H9 (cell line): ENCODE results near the gene IMMP1L. TPM values are rescaled to one million over a fixed set of nuclear protein-coding genes. Genes with fewer than 3 reads are reported as not detected.

Experiments
- DNase-seq: peaks from one replicate; pipeline ENCODE4 v3.0.0-alpha.2; 2017
- H2AFZ ChIP-seq: one replicate; pipeline ENCODE4 v1.6.1; 2013; ENCODE audit warnings: mild to moderate bottlenecking, low read length, control low read depth, moderate library complexity
- H2AK5ac ChIP-seq: 2 replicates; pipeline ENCODE4 v1.6.1; 2013; ENCODE audit warnings: low read length, control low read depth, mixed read lengths; ENCODE audit not compliant: insufficient read length
- H2BK120ac ChIP-seq: one replicate; pipeline ENCODE4 v1.6.1; 2013; ENCODE audit warnings: low read depth, mild to moderate bottlenecking, low read length, control low read depth, inconsistent platforms; ENCODE audit not compliant: poor library complexity, severe bottlenecking
- H2BK12ac ChIP-seq: 2 replicates; pipeline ENCODE4 v1.6.1; 2013; ENCODE audit warnings: low read length, control low read depth, mixed read lengths, low read depth; ENCODE audit not compliant: insufficient read length
- H2BK15ac ChIP-seq: 2 replicates; pipeline ENCODE4 v1.6.1; 2013; ENCODE audit warnings: low read depth, low read length, control low read depth
- H2BK20ac ChIP-seq: one replicate; pipeline ENCODE4 v1.6.1; 2013; ENCODE audit warnings: low read depth, mild to moderate bottlenecking, low read length, control low read depth, inconsistent platforms; ENCODE audit not compliant: poor library complexity, severe bottlenecking
- H2BK5ac ChIP-seq: 2 replicates; pipeline ENCODE4 v1.6.1; 2013; ENCODE audit warnings: low read length, control low read depth, mixed read lengths; ENCODE audit not compliant: insufficient read length
- H3K14ac ChIP-seq: 2 replicates; pipeline ENCODE4 v1.6.1; 2013; ENCODE audit warnings: low read length, control low read depth; ENCODE audit not compliant: insufficient read depth
- H3K18ac ChIP-seq: 2 replicates; pipeline ENCODE4 v1.6.1; 2013; ENCODE audit warnings: low read depth, mild to moderate bottlenecking, mixed read lengths, low read length, control low read depth; ENCODE audit not compliant: insufficient read length
- H3K23ac ChIP-seq: 2 replicates; pipeline ENCODE4 v1.6.1; 2013; ENCODE audit warnings: low read length, control low read depth, mixed read lengths, low read depth; ENCODE audit not compliant: insufficient read length
- H3K23me2 ChIP-seq: 2 replicates; pipeline ENCODE4 v1.6.1; 2013; ENCODE audit warnings: low read depth, mild to moderate bottlenecking, mixed read lengths, low read length, control low read depth; ENCODE audit not compliant: insufficient read length, poor library complexity, severe bottlenecking
- H3K27ac ChIP-seq: 2 replicates; pipeline ENCODE4 v1.5.1; 2013; ENCODE audit warnings: low read length, control low read depth, mixed read lengths, low read depth; ENCODE audit not compliant: insufficient read length
- H3K27me3 ChIP-seq: 2 replicates; pipeline ENCODE4 v1.6.1; 2013; ENCODE audit warnings: low read length, control low read depth, inconsistent platforms; ENCODE audit not compliant: insufficient read depth
- H3K4ac ChIP-seq: 2 replicates; pipeline ENCODE4 v1.6.1; 2013; ENCODE audit warnings: low read depth, mild to moderate bottlenecking, control low read depth, inconsistent platforms, low read length, moderate library complexity
- H3K4me1 ChIP-seq: 2 replicates; pipeline ENCODE4 v1.6.1; 2013; ENCODE audit warnings: low read length, control low read depth, inconsistent platforms; ENCODE audit not compliant: insufficient read depth
- H3K4me2 ChIP-seq: 2 replicates; pipeline ENCODE4 v1.6.1; 2013; ENCODE audit warnings: low read length, control low read depth, mixed read lengths; ENCODE audit not compliant: insufficient read length, insufficient read depth
- H3K56ac ChIP-seq: 2 replicates; pipeline ENCODE4 v1.6.1; 2013; ENCODE audit warnings: low read depth, mild to moderate bottlenecking, mixed read lengths, low read length, control low read depth; ENCODE audit not compliant: insufficient read length
- H3K79me1 ChIP-seq: 2 replicates; pipeline ENCODE4 v1.6.1; 2013; ENCODE audit warnings: low read depth, mild to moderate bottlenecking, moderate library complexity, low read length, control low read depth, inconsistent platforms; ENCODE audit not compliant: insufficient read depth, poor library complexity, severe bottlenecking
- H3K79me2 ChIP-seq: 2 replicates; pipeline ENCODE4 v1.6.1; 2013; ENCODE audit warnings: low read length, control low read depth, inconsistent platforms; ENCODE audit not compliant: insufficient read depth
- H3K9ac ChIP-seq: 2 replicates; pipeline ENCODE4 v1.6.1; 2013; ENCODE audit warnings: low read length, control low read depth, mixed read lengths; ENCODE audit not compliant: insufficient read length; ENCODE audit errors: extremely low read depth
- H3K9me3 ChIP-seq: one replicate; pipeline ENCODE4 v1.6.1; 2013; ENCODE audit warnings: low read depth, low read length, inconsistent platforms; ENCODE audit not compliant: control insufficient read depth
- H3T11ph ChIP-seq: one replicate; pipeline ENCODE4 v1.6.1; 2013; ENCODE audit warnings: mild to moderate bottlenecking, low read length, control low read depth, inconsistent platforms
- H4K20me1 ChIP-seq: one replicate; pipeline ENCODE4 v1.6.1; 2013; ENCODE audit not compliant: control insufficient read depth, insufficient read length, insufficient read depth
- H4K5ac ChIP-seq: 2 replicates; pipeline ENCODE4 v1.6.1; 2013; ENCODE audit warnings: low read depth, mild to moderate bottlenecking, mixed read lengths, low read length, control low read depth; ENCODE audit not compliant: insufficient read length
- H4K8ac ChIP-seq: replicated peaks from 2 replicates; pipeline ENCODE4 v1.6.1; 2013; ENCODE audit warnings: low read length, control low read depth, mixed read lengths, low read depth; ENCODE audit not compliant: insufficient read length
- H4K91ac ChIP-seq: 2 replicates; pipeline ENCODE4 v1.6.1; 2013; ENCODE audit warnings: low read depth, mild to moderate bottlenecking, moderate library complexity, mixed read lengths, low read length, control low read depth; ENCODE audit not compliant: insufficient read length
- H3K27ac Mint-ChIP-seq, 3 experiments: 2 replicates in 2 of 3; 3 replicates in 1 of 3; pipeline ENCODE4 v1.8.0; 2020 to 2021; ENCODE audit warnings: mixed read lengths in 3 of 3, mild to moderate bottlenecking in 1 of 3, moderate library complexity in 1 of 3
- H3K27me3 Mint-ChIP-seq: 2 replicates; pipeline ENCODE4 v1.8.0; 2021; ENCODE audit warnings: low read depth, mild to moderate bottlenecking, moderate library complexity, mixed read lengths
- H3K36me3 Mint-ChIP-seq, 3 experiments: 2 replicates in 2 of 3; 3 replicates in 1 of 3; pipeline ENCODE4 v1.8.0; 2020 to 2021; ENCODE audit warnings: low read depth in 3 of 3, mixed read lengths in 3 of 3; ENCODE audit not compliant: insufficient read depth in 1 of 3
- H3K4me1 Mint-ChIP-seq, 2 experiments: 2 replicates each; pipeline ENCODE4 v1.8.0; 2020; ENCODE audit warnings: mixed read lengths in 2 of 2
- H3K4me3 Mint-ChIP-seq, 2 experiments: 2 replicates in 1 of 2; 3 replicates in 1 of 2; pipeline ENCODE4 v1.8.0; 2020 to 2021; ENCODE audit warnings: mild to moderate bottlenecking in 2 of 2, mixed read lengths in 2 of 2, moderate library complexity in 1 of 2
- H3K9me3 Mint-ChIP-seq, 2 experiments: 2 replicates in 1 of 2; 3 replicates in 1 of 2; pipeline ENCODE4 v1.8.0; 2020; ENCODE audit warnings: mild to moderate bottlenecking in 2 of 2, mixed read lengths in 2 of 2, moderate library complexity in 1 of 2
- WGBS: extraction: QIAGEN DNeasy Blood & Tissue Kit; methylation state at CpG from one replicate; pipeline ENCODE4 v1.1.7; 2013; ENCODE audit warnings: missing lambda C conversion rate, low lambda C conversion rate, mixed read lengths; ENCODE audit not compliant: insufficient read length; ENCODE audit errors: extremely low coverage; 5-methylcytosine and 5-hydroxymethylcytosine counted together
- total RNA-seq: library from RNA; stranded (reverse); gene quantifications from 2 replicates; pipeline ENCODE4 v1.2.1, GENCODE V29; 2021
- TF ChIP-seq, protein P1 (sequence below): fragments of 200-600 bp; sonication (generic); conservative IDR thresholded peaks from 3 replicates; pipeline ENCODE4 v1.8.0; 2021; ENCODE audit warnings: antibody characterized with exemption, mild to moderate bottlenecking

IMMP1L gene
- total RNA-seq, 1 experiment from 2014 or later, result 27.0 TPM

DNA sequence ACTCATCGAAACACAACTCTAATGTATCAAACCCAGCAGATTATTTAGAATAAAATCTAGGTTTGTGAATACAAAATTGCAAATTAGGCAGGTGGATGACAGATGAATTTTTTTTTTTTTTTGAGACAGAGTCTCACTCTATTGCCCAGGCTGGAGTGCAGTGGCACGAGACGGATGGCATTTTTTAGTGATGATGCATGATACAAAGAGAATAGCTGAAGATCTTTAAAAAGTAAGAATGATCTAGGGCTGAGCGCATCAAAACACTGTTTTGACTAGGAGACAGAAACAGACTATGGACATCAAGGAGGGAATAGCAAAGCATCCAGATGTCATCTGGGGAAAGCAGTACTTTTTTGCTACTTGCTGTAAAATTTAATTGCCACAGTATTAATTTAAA is 63.8 kb downstream of the IMMP1L start:
- WGBS, result no CpG with 5 or more reads among the region's 4 CpGs
- TF ChIP-seq, protein P1, sequence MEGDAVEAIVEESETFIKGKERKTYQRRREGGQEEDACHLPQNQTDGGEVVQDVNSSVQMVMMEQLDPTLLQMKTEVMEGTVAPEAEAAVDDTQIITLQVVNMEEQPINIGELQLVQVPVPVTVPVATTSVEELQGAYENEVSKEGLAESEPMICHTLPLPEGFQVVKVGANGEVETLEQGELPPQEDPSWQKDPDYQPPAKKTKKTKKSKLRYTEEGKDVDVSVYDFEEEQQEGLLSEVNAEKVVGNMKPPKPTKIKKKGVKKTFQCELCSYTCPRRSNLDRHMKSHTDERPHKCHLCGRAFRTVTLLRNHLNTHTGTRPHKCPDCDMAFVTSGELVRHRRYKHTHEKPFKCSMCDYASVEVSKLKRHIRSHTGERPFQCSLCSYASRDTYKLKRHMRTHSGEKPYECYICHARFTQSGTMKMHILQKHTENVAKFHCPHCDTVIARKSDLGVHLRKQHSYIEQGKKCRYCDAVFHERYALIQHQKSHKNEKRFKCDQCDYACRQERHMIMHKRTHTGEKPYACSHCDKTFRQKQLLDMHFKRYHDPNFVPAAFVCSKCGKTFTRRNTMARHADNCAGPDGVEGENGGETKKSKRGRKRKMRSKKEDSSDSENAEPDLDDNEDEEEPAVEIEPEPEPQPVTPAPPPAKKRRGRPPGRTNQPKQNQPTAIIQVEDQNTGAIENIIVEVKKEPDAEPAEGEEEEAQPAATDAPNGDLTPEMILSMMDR, result no peak

More for the DNA sequence above, 63.8 kb downstream of the IMMP1L start:
- H3K4me2 ChIP-seq, result no peak overlapping the region
- H3K27ac Mint-ChIP-seq, result no peak overlapping the region
- no peaks in the 10 kb centered on the region for H3K79me1 ChIP-seq
- H3K4me1 ChIP-seq, result no peaks in the 10 kb centered on the region; the same call in 1 of the 2 replicates
- no peak overlapping the region for H3K4ac ChIP-seq
- no peak overlapping the region for H2BK5ac ChIP-seq
- H3K9ac ChIP-seq, result no peak overlapping the region
- no peak overlapping the region for H2AFZ ChIP-seq
- no peak overlapping the region for H4K5ac ChIP-seq
- peaks cover 3 to 8% (median 4%) of the 10 kb centered on the region in 3 experiments; a peak in 6 of 7 replicates for H3K36me3 Mint-ChIP-seq
- no peak overlapping the region for H3T11ph ChIP-seq
- H3K23me2 ChIP-seq, result no peaks in the 10 kb centered on the region
- no peak overlapping the region for H2BK120ac ChIP-seq
- H3K18ac ChIP-seq, result no peak overlapping the region
- H3K27me3 Mint-ChIP-seq, result no peaks in the 10 kb centered on the region
- H4K20me1 ChIP-seq, result no peaks in the 10 kb centered on the region
- no peak overlapping the region for H2BK20ac ChIP-seq
- H3K79me2 ChIP-seq, result no peaks in the 10 kb centered on the region
- H3K56ac ChIP-seq, result no peak overlapping the region
- no peak overlapping the region for H4K91ac ChIP-seq
- no peak overlapping the region for H2BK12ac ChIP-seq
- no peaks in the 10 kb centered on the region for H3K27me3 ChIP-seq
- no peak overlapping the region for H2AK5ac ChIP-seq
- no peak overlapping the region for H3K23ac ChIP-seq
- H4K8ac ChIP-seq, result no peak overlapping the region
- no peaks in the 10 kb centered on the region for H3K9me3 ChIP-seq
- H3K4me1 Mint-ChIP-seq, result peaks cover 19 to 28% of the 10 kb centered on the region in 2 experiments
- H3K14ac ChIP-seq, result no peak overlapping the region
- no peak overlapping the region for H3K4me3 Mint-ChIP-seq
- no peaks in the 10 kb centered on the region for H3K9me3 Mint-ChIP-seq
- DNase-seq, result no peak
- no peak overlapping the region for H3K27ac ChIP-seq
- H2BK15ac ChIP-seq, result no peak overlapping the region
